EH (cell line): Measurements from ENCODE around the gene GALNT18.
"Not testable (repeated sequence)": the region's sequence is repeated elsewhere in the genome, so short reads cannot be mapped to it uniquely, and the experiment has no call there.

Source experiments
- DNase-seq: peaks from one replicate; pipeline ENCODE4 v3.0.0-alpha.2; 2015; ENCODE audit warnings: low read depth

The GALNT18 gene

DNA sequence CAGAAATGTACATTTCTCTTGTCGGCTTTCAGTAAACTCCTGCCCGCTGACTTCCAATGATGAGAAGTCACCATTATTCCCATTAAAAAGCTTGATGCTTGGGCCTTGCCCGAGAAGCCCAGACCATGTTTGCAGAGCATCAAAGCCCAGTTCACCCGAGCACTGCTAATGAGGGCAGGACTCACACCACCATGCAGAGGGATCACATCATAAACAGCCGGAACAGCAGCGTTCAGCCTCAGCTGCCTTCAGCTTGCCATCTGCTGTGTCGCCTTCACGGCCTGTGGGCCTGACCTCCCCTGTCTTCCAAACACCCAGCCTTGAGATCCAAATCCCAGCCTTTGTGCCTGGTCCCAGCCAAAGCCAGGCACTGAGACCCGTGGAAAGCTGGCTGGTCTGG lies 163.3 kb downstream of the GALNT18 start:
- no peak for DNase-seq

DNA sequence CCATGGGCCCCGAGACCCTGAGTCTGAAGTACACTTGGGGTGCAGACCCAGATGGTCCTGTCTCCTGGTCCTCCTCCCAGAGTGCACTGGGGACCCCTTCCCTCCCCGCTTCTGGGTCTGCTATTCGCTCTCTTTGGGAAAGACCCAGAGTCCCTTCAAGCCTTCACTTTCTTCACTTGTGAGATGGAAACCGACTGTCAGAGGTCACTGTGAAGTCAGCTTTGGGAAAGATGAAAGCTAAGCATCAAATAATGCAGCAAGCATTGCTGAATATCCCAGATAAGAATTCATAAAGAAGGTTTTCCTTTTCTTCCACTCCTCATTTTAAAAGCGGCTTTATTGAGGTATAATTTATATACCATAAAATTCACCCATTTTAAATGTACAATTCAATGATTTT lies 163.8 kb downstream of the GALNT18 start:
- DNase-seq = no peak

DNA sequence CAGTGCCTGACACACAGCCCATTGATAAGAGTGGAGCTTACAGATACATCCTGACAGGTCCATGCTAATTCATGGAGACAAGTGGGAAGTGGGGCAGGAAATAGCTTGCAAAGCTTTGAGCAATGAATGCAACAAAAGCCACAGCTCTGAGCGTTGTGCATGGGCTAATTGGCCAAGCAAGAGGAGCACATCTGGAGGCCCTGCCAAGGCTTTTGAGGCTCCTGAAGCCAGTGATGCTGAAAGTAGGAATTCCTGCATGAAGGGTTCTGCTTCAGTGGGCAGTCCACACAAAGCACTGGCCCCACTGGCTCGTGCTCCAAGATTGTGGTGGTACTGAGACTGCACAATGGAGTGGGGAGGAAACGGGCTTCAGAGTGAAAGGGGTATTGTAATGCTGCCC lies 164.9 kb downstream of the GALNT18 start:
- DNase-seq = peak; percentile 21

DNA sequence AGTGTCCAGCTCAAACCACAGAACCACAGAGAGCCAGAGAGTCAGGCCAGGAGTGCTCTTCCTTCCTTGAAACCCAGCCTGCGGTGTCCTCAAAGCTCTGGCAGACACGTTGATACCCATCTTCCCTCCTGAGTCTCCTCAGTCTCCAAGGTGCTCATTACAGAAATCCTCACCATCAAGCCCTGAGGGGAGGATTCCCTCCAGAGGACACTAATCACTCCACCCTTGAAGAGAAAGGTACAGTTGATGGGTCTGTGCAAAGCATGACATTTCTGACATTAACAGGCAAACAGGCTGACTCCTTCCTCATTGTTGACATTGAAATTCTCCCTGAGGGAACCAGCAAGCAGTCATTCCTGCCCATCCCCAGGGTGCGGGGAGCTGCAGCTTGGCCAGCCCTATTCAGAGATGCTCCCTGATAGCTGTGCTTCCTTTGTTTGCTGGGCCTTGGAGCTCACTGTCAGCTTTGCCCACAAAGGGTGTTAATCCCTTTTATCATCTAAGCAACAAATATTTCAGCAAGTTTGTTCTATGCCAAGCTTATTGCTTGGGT lies 167.1 kb downstream of the GALNT18 start:
- DNase-seq = peak; percentile 45

DNA sequence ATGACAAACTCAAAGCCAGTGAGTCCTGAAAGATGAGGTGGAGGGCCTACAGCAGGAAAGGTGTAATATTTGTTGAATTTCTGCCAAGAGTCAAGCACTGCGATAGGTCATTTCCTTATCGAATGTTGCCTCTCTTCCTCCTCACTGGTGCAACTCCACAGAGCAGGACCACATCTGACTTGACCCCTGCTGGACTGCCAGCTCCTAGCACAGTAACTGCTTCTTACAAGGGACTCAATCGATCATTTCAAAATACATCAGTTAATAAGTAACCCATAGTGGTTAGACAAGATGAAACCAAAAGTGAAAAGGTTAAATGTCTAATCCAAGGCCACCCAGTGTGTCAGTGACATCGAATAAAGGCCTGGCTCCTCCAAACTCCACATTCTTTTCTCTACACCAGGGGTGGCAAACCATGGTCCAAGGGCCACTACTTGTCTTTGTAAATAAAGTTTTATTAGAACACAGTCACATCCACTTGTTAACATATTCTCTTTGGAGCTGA lies 170.3 kb downstream of the GALNT18 start:
- peak; percentile 52 for DNase-seq

DNA sequence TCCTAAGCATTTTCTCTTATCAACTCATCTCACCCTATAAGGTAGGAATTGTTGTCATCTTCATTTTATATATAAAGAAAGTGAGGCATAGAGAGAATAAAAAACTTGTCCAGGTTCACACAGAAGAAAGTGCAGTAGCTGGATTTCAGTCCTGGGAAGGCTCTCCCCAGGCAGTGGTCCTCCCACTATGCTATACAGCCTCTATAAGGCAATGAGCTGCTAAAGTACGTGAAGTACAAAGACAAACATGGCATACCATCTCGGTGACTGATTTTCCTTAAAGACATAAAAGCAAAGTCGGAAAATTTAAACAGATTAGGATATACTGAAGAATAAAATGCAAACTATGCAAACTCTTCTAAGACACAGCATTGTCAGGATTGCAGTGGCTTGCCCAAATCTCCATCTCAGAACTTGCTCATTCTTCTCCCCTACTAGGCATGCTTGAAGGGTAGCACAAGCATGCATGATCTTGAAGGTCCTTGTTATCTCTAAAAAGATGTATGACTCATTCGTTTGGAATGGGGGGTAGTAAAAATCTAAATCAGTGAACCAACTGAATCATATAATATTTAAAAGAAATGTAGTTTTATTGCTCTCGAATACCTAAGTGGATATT lies 171.0 kb downstream of the GALNT18 start:
- peak; percentile 97 for DNase-seq

DNA sequence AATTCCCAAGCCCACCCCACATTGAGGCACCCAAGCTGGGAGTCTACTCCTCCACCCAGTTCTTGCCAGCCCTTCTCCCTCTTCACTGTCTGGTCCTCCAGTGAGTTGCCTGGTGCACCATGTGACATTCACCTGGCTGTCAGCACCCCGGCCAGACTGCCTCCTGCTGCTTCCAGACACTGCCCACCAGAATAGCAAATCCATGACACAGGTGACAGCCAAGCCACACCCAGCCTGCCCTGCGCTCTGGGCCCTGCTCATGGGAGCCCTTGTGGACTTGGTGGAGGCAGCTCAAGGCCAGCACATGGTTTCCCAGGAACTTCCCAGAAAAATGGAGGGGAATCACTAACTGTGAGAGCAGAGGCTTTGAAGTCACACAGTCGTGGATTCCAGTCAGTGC lies 172.5 kb downstream of the GALNT18 start:
- peak; percentile 10 for DNase-seq

DNA sequence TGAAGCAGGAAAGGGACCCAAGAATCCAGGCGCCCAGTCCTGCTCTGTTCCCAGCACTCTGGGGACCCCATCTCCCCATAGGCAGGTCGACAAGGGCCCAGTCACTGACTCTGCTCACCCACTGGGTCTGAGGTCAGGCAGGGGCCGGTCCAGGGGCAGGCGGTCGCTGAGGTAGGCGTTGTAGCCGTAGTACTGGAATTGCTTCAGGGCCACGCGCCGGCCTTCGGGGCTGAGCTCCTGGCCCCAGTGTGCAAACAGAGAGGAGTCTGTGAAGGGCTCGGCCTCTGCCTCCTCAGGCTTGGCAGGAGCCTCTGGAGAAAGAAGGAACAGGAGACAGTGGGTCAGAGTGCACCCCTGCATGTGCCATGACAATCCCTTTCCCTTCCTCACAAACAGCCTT lies 173.2 kb downstream of the GALNT18 start:
- DNase-seq = no peak

DNA sequence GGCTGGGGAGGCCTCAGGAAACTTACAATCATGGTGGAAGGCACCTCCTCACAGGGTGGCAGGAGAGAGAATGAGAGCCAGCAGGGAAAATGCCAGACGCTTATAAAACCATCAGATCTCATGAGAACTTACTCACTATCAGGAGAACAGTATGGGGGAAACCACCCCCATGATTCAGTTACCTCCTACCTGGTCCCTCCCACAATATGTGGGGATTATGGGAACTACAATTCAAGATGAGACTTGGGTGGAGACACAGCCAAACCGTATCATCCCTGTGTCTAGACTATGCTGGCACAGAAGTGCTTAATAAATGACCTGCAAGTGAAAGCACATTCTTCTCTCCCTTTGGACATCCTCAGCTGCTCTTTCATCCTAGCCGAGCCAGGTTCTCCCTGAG lies 174.2 kb downstream of the GALNT18 start:
- DNase-seq = not testable (repeated sequence)

DNA sequence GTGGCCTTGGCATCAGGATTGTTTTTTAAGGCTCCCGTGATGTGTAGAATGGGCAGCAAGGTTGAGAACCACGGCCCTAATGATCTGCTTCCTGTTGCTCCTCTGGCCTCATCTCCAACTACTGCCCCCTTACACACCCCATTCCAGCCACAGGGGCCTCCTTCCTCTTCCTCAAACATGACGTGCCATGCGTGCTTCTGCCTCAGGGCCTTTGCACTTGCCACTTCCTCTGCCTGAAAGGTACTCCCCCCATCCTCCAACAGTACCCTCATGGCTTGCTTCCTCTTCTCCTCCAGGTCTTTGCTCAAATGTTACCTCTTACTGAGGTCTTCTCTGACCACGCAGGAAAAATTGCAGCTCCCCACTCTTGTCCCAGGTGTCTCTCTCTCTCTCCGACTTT lies 174.8 kb downstream of the GALNT18 start:
- no peak for DNase-seq

DNA sequence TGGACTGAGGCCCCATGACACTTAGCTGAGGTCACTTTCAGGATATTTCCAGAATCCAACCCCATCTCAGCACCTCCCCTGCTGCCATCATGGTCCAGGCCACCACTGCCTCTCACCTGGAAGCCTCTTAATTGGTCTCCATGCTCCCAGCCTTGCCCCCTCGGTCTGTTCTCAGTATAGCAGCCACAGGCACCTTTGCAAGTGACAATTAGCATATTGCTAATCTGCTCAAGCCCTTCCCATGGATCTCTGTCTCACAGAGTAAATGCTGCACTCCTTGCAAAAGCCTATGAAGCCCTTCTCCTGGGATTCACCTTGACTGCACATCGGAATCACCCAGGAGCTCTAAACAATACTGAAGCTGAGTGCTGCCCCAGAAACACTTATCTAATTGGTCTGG lies 175.2 kb downstream of the GALNT18 start:
- no peak for DNase-seq

DNA sequence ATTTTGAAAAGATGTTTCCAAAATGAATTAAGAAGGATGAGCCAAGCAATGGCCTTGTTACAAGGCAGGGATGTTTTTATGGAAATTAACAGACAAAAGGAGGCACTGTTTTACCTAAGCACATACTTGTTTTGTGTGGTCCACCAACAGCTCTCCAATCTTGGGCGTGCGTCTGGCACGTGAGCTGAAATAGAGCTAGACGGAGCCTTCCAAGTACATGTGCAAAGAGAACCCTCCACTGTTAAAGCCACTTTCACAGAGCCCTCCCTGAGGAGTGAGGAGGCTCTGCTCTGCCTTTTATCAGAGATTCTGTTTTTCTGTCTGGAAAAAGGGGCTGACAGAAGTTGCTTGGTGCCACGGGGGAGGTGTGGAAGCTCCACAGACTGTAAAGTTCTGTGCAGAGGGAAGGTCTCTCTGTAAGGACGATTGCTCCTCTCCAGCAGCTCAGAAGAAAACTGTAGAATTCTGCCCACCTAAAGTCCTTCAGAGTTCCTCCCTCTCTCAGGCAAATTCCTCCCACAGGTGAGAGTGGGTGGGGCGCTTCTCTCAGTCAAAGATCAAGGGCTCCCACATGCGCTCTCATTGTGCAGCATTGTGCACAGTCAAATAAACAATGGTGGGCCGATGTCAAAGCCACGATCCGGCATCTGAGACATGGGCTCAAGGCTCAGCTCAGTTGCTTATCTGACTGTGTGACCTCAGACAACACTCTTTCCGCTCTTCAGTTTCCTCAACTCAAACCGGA lies 176.2 kb downstream of the GALNT18 start:
- no peak for DNase-seq

DNA sequence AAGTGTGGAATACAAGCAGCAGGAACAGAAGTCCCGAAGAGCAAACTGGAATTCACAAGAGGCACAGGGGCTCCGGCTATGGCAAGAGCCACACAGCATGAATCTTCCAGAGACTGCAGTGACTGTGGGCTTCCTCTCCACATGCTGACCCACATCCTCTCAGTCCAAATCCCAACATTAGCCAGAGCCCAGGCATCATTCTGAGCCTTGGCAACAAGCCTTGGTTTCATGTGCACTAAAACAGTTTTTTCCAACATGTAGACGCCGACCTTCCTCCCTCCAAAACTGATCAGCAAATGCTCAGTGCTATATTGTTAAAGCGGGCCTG lies 177.0 kb downstream of the GALNT18 start:
- DNase-seq = no peak

DNA sequence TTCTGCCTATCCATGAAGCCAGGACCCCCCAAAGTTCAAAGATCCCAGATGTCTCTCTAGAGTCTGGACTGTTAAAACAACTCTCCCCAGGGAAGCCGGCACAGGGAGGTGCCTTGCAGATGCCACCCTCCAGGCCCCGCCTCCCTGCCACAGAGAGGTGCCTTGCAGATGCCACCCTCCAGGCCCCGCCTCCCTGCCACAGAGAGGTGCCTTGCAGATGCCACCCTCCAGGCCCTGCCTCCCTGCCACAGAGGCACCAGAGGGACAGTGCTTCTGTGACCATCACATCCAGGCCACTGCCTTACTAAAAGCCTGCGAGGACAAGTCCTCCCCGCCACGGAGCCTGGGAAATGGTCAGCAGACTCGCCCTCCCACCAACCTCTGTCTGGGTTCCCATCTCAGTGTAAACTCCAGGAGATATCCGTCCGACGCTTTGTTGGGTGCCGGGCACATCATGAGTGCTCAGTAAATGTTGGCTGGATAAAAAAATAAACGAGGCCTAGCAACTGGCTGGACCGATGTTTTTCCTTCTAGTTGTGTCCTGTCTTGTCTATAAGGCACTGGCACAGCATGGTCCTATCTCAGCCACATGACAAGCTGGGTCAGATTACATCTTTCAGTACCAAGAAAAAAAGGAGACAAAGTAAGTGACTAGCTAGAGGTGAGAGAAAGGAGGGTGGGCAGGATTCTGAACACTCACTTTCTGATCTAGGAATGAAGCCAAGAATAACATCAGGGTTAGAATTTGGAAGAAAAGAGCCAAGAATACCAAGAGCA lies 177.6 kb downstream of the GALNT18 start:
- peak; percentile 63 for DNase-seq

DNA sequence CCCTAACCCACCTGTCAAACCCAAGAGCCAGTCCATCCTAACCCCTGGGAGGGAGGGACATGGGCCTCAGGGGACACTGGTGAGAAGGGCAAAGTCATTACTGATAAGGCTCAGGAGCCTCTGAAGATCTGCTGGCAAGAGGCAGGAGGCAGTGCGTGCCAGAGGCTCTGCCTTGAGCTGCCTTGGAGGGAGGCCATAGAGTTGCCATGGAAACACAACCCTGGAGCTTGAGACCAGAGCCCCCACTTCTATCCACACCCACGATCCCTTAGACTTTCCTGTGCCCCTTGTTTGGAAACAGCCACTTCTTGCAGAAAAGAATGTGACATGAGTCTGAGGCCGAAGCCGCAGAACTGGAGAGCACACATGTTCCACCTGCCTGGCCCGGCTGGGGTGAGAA lies 179.0 kb downstream of the GALNT18 start:
- no peak for DNase-seq

DNA sequence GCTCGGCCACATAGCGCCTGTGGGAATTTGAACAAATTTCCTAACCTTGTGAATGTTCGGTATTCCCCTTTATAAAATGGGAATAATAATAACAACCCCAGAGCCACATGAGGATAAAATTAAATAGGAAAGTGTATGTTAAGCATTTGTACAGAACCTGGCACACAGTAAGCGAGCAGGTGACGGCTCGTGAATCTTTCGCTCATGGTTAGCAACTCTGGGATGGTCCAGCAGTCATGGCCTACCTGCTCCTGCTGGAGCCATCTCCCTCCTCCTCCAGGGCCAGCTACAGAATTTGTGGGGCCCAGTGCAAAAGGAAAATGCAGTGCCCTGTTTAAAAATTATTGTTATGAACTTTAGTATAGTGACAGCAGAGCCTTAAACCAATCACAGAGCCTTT lies 180.3 kb downstream of the GALNT18 start:
- DNase-seq = no peak

DNA sequence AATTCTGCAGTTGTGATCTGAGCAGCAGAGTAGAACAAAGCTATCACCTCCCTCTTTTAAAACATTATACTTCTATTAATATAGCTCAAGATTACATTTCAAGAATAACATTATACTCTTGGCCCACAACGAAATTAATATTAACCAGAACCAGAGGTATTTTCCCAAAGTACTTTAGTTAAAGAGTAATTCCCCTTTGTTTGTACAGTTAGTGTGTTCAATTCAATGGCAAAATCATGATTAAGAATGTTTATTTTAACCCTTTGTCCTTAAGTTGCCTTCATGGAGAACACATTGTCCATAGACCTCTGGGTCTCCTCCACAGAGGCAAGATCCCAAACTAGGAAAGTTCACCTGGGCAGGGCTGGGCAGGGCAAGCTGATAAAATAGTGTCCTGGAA lies 180.7 kb downstream of the GALNT18 start:
- no peak for DNase-seq

DNA sequence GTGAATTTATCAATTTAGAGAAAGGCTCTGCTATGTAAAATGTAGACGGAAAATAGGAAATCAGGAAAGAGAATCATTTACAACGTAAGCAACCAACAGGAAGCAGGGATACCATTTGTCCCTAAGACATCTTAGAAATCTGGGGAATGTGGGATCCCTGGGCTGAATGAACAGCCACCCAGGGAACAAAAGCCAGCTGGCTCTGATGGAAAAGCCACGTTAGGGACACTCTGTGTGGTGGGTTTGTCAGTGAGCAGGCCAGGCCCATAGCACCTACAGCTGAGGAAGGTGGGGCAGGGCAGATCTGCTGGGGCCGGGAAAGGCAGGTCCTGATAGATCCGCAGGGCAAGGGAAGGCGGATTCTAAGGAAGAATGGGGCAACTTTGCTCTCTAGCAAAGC lies 181.7 kb downstream of the GALNT18 start:
- no peak for DNase-seq

DNA sequence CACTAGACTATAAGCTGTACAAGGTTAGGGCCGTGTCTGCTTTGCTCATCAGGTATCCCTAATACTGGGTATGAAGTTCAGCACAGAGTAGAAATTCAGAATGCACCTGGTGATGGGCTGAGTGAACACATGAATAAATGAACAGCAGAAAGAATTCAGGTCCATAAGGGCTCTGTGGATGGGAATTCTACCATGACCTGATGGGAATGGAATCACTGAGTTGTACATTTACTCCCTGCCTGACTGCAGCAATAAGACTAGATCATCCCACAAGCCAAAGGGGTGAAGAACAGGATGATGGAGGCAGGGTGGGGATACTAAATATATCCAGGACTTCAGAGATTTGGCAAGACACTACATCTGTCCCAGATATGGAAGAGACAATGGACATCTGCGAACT lies 182.2 kb downstream of the GALNT18 start:
- DNase-seq = no peak

DNA sequence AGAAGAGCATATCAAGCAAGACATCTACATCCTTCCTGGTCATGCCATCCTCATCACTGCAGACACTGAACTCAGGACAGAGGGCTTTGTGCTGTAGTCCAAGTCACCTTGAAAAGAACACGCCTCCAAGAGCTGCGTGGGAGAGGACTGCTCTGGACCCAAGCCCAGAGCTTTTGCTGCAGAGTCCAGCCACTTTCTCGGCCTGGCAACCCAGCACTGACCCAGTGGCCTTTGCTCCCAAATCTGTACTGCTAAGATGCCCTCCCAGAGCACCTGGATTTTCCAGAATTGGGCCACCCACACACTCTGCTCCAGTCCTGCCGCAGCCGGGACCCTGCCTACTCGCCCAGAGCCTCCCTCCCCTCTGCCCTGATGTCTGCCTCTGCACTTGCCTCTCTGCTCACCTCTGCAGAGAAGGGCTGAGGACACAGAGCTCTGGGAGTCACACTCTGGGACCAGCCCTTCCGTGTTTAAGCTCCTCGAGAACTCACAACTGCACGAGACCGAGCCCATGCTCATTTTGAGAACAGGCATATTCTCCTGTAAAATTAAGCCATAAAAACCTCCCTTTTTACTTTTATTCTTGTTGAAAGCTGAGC lies 185.0 kb downstream of the GALNT18 start:
- no peak for DNase-seq

DNA sequence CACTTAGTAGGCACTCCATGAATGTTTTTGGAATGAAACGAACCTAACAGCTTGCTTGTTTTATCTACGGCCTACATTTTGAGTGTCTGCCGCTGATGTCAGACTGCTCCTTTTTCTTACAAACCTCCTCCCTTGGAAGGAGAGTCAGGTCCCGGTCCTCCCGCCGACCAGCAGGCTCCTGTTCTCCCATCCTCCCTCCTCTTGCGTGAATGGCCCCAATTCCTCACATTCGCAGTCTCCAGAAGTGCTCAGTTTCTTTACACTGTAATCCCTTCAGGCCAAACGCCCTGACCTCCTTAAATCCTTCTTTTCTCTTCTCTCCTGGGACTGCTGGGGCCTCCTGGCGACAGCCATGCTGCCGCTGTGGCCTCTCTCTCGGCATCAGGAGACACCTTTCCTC lies 186.2 kb downstream of the GALNT18 start:
- DNase-seq = no peak

DNA sequence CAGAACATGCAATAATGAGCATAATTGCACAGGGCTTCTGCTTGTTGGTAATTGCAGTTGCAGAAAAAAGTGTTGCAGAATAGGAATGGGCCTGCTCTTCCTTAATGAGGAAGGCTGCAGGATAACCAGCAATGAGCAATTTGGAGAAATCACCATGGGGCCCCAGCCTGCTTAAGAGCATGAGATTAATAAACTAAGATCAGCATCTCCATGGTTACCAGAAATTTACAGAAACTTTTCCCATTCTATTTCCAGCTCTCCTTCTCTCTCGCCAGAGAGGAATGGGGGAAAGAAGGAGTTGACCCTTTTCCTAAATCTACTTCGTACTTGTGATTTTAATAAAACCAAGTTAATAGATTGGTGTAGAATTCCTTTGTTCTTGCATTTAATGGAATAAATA lies 187.8 kb downstream of the GALNT18 start:
- no peak for DNase-seq
